Measurements from ENCODE around the gene DGKK.
"Not testable (repeated sequence)": the region's sequence is repeated elsewhere in the genome, so short reads cannot be mapped to it uniquely, and the experiment has no call there.

Gene DGKK

GRCh38 chrX:50431623-50432022 lies 39.0 kb downstream of the DGKK start:
- intact Hi-C loops (cut with DNase I), result no loop called here
- no peak for DNase-seq

- intact Hi-C loops (cut with DNase I), result no loop called here
- no peak for DNase-seq
Observed at GRCh38 chrX:50430917-50431575, 39.6 kb downstream of the DGKK start.

GRCh38 chrX:50428174-50428573 lies 42.5 kb downstream of the DGKK start:
- intact Hi-C loops (cut with DNase I), result no loop called here
- no peak for DNase-seq

DNA sequence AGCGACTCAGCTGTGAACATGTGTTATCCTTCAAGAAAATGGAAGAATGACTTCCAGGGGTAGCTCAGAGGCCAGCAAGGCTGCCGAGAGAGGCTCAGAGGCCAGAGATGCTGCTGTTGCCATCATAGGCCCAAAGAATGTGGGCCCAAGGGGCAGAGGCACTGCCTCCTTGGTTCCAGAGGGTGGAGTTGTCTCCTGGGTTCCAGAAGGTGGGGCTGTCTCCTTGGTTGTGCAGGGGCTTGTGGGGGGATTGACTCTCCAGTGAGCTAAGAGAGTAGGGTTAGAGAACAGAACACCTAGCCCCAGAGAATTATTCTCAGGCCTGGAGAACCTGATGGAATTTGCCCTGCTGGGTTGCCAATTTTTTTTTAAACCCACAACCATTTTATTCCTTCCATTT lies 62.6 kb downstream of the DGKK start:
- intact Hi-C loops (cut with DNase I), result no loop called here
- DNase-seq, result no peak

DNA sequence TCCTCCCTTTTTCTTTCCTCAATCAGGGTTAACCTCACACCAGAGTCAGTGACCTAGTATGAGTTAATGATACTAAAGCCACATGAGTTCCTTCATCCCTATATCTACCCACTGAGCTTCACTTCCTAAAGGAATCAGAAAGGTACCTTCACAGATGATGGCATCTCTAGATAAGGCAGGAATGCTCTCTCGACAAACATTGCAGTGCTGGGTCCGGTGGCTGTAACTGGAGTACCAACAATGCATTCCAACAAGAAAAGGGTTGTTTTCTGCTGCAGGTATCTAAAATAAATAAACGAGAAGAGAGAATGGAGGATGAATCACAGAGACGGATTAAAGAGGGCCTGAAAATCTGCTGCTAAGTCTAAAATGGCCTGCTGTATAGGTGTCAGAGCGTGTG lies 66.7 kb downstream of the DGKK start:
- DNase-seq, result no peak
- intact Hi-C loops (cut with DNase I), result no loop called here

DNA sequence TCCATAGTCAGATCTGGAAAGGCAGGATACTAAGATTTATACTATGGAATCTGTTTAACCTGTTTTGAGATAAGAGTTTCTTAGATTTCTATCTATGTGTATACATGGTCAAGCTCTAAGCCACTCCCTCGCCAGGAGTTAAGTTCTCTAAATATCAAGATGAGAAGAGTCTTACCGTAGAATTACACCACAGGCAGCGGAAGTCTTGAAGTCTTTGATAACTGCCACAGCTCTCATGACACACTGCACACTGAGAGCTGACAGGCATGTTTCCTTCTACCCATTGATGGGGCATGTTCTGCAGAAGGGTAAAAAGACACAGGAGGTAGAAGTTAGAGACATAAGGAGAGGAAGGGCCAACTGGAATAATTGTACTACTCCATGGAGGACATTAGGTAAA lies 67.7 kb downstream of the DGKK start:
- intact Hi-C loops (cut with DNase I), result no loop called here
- no peak for DNase-seq

- no peak for DNase-seq
- intact Hi-C loops (cut with DNase I), result no loop called here
Observed at GRCh38 chrX:50393902-50394301, 76.7 kb downstream of the DGKK start.

GRCh38 chrX:50386520-50386919 lies 84.1 kb downstream of the DGKK start:
- intact Hi-C loops (cut with DNase I), result no loop called here
- no peak for DNase-seq

- intact Hi-C loops (cut with DNase I), result no loop called here
- no peak for DNase-seq
Observed at GRCh38 chrX:50381729-50382415, 88.8 kb downstream of the DGKK start.

DNA sequence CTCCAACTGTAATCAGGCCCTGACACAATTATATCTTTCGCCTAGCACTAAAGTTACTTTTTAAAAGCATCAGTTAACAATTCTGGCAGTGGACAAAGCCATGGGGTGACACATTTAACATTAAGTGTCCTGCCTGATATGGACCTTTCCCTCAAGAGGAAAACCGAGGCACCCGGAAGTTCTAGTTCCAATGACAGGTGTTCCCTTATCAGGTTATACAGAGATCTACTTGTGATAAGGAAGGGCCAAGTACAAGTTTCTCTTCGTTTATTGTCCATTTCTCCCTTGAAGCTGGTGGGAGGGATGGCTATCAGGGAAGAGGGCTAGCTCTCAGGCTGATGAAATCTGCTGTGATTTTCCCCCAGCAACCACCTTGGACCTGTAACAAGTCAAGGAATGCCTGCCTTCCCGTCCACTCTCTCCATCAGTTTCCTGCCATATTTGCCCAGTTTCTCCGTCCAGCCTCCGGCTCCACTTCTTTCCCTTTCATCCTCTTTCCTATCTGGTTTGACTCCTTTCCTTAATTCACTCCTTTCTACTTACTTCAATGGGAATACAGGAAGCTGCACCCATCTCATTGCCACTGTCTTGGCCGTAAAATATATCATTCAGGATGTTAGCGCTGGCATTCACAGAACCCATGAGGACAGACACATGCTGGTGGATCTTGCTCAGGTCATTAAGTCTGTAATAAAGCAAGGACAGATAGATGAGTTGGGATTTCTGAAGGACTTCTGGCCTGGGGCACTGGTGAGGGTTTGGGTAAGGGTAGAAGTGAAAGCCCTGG lies 95.0 kb downstream of the DGKK start:
- intact Hi-C loops (cut with DNase I), result no loop called here
- no peak for DNase-seq

- DNase-seq, result no peak
Observed at GRCh38 chrX:50372966-50373365, 97.7 kb downstream of the DGKK start.

DNA sequence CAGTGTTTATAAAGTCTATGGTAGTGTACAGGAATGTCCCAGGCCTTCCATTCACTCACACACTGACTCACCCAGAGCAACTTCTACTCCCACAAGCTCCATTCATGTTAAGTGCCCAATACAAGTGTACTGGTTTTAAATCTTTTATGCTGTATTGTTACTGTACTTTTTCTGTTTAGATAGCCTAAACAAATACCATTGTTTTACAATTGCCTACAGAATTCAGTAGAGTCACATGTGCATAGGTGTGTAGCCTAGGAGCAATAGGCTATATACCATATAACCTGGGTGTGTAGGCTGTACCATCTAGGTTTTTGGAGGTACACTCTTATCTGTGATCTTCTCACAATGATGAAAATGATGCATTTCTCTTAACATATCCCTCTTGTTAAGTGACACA lies 126.7 kb downstream of the DGKK start:
- DNase-seq, result no peak
- intact Hi-C loops (cut with DNase I), result no loop called here

More at GRCh38 chrX:50372966-50373365, 97.7 kb downstream of the DGKK start:
- intact Hi-C loops (cut with DNase I), result no loop called here

DNA sequence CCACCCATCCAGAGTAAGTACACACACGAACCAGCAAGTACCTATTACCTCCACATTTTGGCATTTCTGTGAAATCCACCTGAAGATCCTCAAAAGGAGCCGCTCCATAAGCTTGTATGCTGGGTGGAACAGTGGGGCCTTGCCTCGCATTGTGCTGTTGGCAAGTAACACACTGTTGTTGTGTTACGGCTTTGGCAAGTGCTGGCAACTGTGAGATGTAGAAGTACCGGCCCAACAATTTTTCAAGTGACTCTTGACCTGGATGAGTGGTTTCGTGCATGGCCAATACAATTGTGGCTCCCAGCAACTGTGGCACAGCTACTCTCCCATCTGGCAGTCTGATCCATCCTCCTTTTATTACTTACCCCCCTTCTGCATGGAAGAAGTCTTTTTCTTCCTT lies 137.3 kb downstream of the DGKK start:
- intact Hi-C loops (cut with DNase I), result no loop called here
- no peak for DNase-seq

DNA sequence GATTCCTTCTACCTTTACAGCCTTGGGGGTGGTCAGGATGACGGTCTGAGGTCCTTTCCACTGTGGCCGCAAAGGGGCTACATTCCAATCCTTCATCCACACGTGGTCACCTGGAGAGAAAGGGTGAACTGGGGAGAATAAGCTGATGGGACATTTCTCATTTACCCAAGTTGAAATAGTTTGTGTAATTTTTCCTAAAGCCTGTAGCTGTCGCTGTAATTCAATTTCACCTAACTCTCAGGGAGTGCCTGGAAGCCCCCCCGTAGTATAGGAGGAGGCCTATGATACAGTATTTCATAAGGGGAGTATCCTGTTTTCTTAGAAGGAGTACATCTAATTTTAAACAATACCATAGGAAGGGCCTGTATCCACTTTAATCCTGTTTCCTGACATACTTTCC lies 138.0 kb downstream of the DGKK start:
- intact Hi-C loops (cut with DNase I); DNase-seq: not testable (repeated sequence)

DNA sequence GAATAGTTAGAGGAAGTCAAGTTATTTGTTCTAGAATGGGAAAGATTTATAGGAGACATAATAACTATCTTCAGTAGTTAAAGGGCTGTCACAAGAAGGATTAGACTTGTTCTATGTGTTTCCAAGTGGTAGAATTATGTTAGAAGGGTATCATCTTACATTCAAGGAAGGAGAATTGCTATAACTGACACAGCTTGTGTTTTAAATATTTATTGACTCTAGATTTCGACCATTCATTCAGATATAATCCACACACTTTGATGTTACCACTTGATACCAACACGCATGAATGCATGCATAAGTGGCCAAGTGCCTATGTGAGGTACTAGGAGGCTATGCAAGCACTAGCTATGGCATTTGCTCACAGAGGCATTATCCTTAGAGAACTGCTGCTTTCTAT lies 143.4 kb downstream of the DGKK start:
- intact Hi-C loops (cut with DNase I), result no loop called here
- no peak for DNase-seq
